IPS DF 6.9 (cell line): ENCODE results near the gene PASK.

Experiments
- DNase-seq: peaks from one replicate; pipeline ENCODE4 v3.0.0-alpha.2; 2013; ENCODE audit warnings: low read depth, low spot score
- H3K27ac ChIP-seq: one replicate; pipeline ENCODE4 v1.5.1; 2013; ENCODE audit warnings: low read length, control low read depth
- H3K27me3 ChIP-seq: 2 replicates; pipeline ENCODE4 v1.6.1; 2013; ENCODE audit warnings: mild to moderate bottlenecking, low read length; ENCODE audit not compliant: control insufficient read depth, insufficient read depth
- H3K36me3 ChIP-seq: 2 replicates; pipeline ENCODE4 v1.6.1; 2013; ENCODE audit warnings: low read length; ENCODE audit not compliant: control insufficient read depth, insufficient read depth
- H3K4me1 ChIP-seq: 2 replicates; pipeline ENCODE4 v1.6.1; 2013; ENCODE audit warnings: low read length; ENCODE audit not compliant: control insufficient read depth, insufficient read depth
- H3K4me3 ChIP-seq: 2 replicates; pipeline ENCODE4 v1.5.1; 2013; ENCODE audit warnings: mild to moderate bottlenecking, low read length
- H3K9me3 ChIP-seq: 2 replicates; pipeline ENCODE4 v1.6.1; 2013; ENCODE audit warnings: low read length, inconsistent platforms; ENCODE audit not compliant: control insufficient read depth, insufficient read depth
- WGBS: extraction: QIAGEN DNeasy Blood & Tissue Kit; methylation state at CpG from one replicate; pipeline ENCODE4 v1.1.7; 2013; ENCODE audit warnings: mixed read lengths, missing lambda C conversion rate; ENCODE audit not compliant: insufficient read length, insufficient coverage; 5-methylcytosine and 5-hydroxymethylcytosine counted together

Gene PASK

GRCh38 chr2:241126201-241126611 lies 23.1 kb downstream of the PASK start:
- no peaks in the 10 kb centered on the region for H3K9me3 ChIP-seq
- no peak for DNase-seq
- no peaks in the 10 kb centered on the region for H3K27me3 ChIP-seq
- no peak overlapping the region for H3K27ac ChIP-seq
- no CpG with 5 or more reads among the region's 21 CpGs for WGBS
- H3K36me3 ChIP-seq = peaks cover 18% of the 10 kb centered on the region
- H3K4me1 ChIP-seq = no peaks in the 10 kb centered on the region; the same call in 1 of the 2 replicates
- no peak overlapping the region for H3K4me3 ChIP-seq

GRCh38 chr2:241125626-241126025 lies 23.6 kb downstream of the PASK start:
- H3K9me3 ChIP-seq = no peaks in the 10 kb centered on the region
- peaks cover 18% of the 10 kb centered on the region for H3K36me3 ChIP-seq
- H3K4me1 ChIP-seq = no peaks in the 10 kb centered on the region; the same call in 1 of the 2 replicates
- no peak overlapping the region for H3K4me3 ChIP-seq
- WGBS = no CpG with 5 or more reads among the region's 13 CpGs
- H3K27me3 ChIP-seq = no peaks in the 10 kb centered on the region
- DNase-seq = no peak
- no peak overlapping the region for H3K27ac ChIP-seq

- no peak for DNase-seq
- Histone ChIP-seq H3K27ac (no peak overlapping the region), H3K4me3 (no peak overlapping the region), H3K36me3 (peaks cover 18% of the 10 kb centered on the region), H3K27me3 (no peaks in the 10 kb centered on the region), H3K4me1 (no peaks in the 10 kb centered on the region; the same call in 1 of the 2 replicates), H3K9me3 (no peaks in the 10 kb centered on the region)
- no CpG with 5 or more reads among the region's 16 CpGs for WGBS
Observed at GRCh38 chr2:241123816-241124536, 25.3 kb downstream of the PASK start.

DNA sequence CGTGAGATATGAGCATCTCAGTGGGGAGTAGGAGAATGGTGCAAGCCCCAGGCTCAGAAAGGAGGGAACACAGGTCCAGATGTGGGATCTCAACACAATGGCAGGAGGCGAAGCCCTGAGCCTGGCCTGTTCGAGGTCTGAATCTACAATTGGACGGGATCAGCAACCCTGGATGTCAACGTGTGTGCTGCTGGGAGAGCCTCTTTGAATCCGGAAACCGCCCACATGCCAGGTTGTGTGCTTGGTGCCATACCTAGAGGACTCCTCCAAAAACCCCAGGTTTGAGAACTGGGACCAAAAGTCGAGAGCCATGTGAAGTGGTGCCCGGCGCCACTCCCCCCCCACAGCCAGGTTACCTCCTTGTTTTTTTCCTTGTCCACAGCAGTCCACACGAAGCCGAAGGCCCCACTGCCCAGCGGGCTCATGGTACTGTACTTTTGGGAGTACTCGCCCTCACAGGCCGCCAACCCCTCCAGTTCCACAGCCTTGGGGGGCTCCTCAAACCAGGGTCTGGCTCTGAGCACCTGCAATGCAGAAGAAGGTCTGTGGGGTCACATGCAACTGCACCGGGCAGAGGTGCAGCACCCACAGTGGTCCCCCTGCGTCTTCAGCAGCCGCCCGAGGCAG lies 26.8 kb downstream of the PASK start:
- Histone ChIP-seq H3K27ac (no peak overlapping the region), H3K9me3 (no peaks in the 10 kb centered on the region), H3K27me3 (no peaks in the 10 kb centered on the region), H3K4me1 (no peaks in the 10 kb centered on the region), H3K4me3 (no peak overlapping the region; the same call in 1 of the 2 replicates), H3K36me3 (peaks cover 18% of the 10 kb centered on the region)
- no peak for DNase-seq
- whole genome bisulfite sequencing = no CpG with 5 or more reads among the region's 19 CpGs

DNA sequence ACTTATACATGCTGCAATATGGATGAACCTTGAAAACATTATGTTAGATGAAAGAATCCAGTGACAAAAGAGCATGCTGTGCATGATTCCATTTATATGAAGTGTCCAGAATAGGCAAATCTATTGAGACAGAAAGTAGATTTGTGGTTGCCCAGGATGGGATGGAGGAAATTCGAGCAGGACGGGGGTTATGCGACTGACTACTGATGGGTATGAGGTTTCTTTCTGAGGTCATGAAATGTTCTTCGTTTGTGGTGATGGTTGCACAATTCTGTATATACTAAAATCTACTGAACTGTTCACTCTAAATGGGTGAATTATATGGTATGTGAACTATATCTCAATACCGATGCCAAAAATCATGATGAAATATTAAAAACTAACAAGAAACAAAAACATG lies 28.3 kb downstream of the PASK start:
- Histone ChIP-seq H3K27ac (no peak overlapping the region), H3K27me3 (no peaks in the 10 kb centered on the region), H3K4me3 (no peak overlapping the region), H3K4me1 (no peaks in the 10 kb centered on the region), H3K36me3 (peaks cover 15% of the 10 kb centered on the region), H3K9me3 (no peaks in the 10 kb centered on the region)
- no CpG with 5 or more reads among the region's 5 CpGs for WGBS
- DNase-seq = no peak

DNA sequence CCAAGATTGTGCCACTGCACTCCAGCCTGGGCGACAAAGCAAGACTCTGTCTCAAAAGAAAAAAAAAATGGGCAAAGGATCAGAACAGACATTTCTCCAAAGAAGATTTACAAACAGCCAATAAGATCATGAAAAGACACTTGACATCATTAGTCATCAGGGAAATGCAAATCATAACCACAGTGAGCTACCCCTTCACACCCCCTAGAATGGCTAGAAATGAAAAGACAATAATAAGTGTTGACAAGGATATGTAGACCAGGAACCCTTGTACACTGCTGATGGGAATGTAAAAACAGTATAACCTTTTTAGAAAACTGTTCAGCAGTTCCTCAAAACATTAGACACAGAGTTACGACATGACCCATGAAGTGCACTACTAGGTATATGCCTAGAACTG lies 28.8 kb downstream of the PASK start:
- Histone ChIP-seq H3K36me3 (peaks cover 14% of the 10 kb centered on the region), H3K27me3 (no peaks in the 10 kb centered on the region), H3K9me3 (no peaks in the 10 kb centered on the region), H3K27ac (no peak overlapping the region), H3K4me3 (no peak overlapping the region), H3K4me1 (no peaks in the 10 kb centered on the region)
- no CpG with 5 or more reads among the region's 2 CpGs for WGBS
- no peak for DNase-seq

- no CpG with 5 or more reads among the region's 24 CpGs for WGBS
Observed at GRCh38 chr2:241118737-241119505, 30.4 kb downstream of the PASK start.

DNA sequence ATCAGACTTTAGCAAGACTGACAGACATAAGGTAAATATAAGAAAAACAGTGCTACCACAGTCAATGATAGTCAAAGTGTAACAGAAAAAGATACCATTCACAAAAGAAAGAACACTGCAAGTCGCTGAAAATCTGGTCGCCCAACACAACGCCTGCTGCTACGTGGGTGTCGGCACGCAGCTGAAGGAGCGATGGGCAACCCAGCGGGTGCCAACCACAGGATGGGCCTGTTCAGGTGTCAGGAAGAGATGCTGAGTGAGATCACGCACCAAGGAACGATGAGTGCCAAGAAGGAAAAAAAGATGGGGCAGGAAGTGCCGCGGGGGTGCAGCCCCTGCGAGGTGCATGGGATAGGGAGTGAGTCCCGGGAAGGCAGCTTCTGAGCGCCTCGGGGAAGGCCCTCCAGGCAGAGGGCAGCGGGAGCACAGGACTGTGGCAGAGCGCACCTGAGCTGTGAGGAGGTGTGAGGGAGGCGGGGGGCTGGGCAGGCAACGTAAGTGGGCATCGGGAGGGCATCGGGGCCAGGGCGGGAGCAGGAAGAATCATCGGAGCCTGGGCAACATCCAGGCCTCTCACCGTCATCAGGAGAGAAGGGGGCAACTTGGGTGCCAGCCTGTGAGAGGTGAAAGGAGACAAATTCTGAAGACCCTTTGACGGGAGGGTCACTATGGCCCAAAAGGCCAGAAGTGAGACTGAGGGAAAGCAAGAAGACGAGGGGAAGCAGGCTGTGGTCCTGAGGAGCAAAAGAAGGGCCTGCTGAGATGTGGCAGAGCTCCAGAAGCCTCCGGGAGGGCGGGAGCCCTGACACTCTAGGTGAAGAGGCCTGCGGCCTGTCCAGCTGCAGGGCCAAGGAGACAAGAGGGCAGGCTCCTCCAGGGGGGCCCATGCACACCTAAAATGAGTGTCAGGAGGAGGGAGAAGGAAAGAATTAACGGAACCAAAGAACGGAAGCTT lies 32.4 kb downstream of the PASK start:
- Histone ChIP-seq H3K27me3 (no peaks in the 10 kb centered on the region), H3K4me1 (no peaks in the 10 kb centered on the region), H3K9me3 (no peaks in the 10 kb centered on the region), H3K36me3 (peaks cover 8% of the 10 kb centered on the region), H3K27ac (no peak overlapping the region), H3K4me3 (no peak overlapping the region)
- WGBS = no CpG with 5 or more reads among the region's 32 CpGs
- DNase-seq = no peak

More at GRCh38 chr2:241118737-241119505, 30.4 kb downstream of the PASK start:
- Histone ChIP-seq H3K27me3 (no peaks in the 10 kb centered on the region), H3K4me3 (no peak overlapping the region), H3K4me1 (no peaks in the 10 kb centered on the region), H3K9me3 (no peaks in the 10 kb centered on the region), H3K27ac (no peak overlapping the region), H3K36me3 (peaks cover 16% of the 10 kb centered on the region)
- no peak for DNase-seq

- no peak for DNase-seq
- H3K4me1 ChIP-seq = no peaks in the 10 kb centered on the region
- no CpG with 5 or more reads among the region's 8 CpGs for WGBS
- no peaks in the 10 kb centered on the region for H3K9me3 ChIP-seq
- H3K27me3 ChIP-seq = no peaks in the 10 kb centered on the region
- H3K4me3 ChIP-seq = no peak overlapping the region
- H3K27ac ChIP-seq = no peak overlapping the region
- peaks cover 8% of the 10 kb centered on the region for H3K36me3 ChIP-seq
Observed at GRCh38 chr2:241115361-241115760, 33.9 kb downstream of the PASK start.

GRCh38 chr2:241114836-241115235 lies 34.4 kb downstream of the PASK start:
- DNase-seq = no peak
- Histone ChIP-seq H3K36me3 (peaks cover 8% of the 10 kb centered on the region), H3K4me1 (no peaks in the 10 kb centered on the region), H3K9me3 (no peaks in the 10 kb centered on the region), H3K27me3 (no peaks in the 10 kb centered on the region), H3K4me3 (no peak overlapping the region), H3K27ac (no peak overlapping the region)
- WGBS = no CpG with 5 or more reads among the region's 11 CpGs
